GM19240 (cell line): ENCODE measurements around the gene PRPS1.
"Not testable (repeated sequence)": the region's sequence is repeated elsewhere in the genome, so short reads cannot be mapped to it uniquely, and the experiment has no call there.

Source experiments
- DNase-seq: peaks from one replicate; pipeline ENCODE4 v3.0.0; 2011; ENCODE audit warnings: low spot score; ENCODE audit not compliant: insufficient read length

Gene PRPS1

DNA sequence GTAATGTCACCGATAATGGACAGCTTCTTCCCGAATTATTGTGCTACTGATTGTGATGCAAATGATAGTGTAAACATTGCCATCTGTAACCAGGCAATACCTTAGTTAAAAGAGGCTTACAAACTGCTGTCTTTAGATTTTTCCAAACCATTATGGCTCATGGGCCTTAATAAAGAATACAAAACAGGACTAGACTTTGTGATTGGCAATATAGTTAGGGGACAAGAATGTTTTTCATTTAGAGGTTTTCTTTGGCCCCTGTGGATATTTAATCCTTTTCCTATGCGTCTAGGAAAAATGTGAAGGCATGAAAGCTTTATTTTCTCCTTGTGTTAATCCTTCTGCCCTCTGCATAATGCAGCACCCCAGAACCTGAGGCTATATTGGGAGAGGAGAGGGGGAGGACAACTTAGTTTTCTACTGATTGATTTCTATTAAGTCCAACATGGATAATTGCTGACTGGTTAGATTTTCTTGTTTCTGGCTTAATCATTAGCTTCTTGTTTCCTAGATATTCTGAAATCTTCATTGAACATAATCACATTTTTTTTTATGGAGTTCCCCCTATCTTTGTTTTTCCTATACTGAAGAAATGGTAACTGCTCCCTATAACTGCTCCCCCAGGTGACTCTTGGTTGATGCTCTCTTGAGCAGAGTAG lies 1.9 kb downstream of the PRPS1 start:
- no peak for DNase-seq

DNA sequence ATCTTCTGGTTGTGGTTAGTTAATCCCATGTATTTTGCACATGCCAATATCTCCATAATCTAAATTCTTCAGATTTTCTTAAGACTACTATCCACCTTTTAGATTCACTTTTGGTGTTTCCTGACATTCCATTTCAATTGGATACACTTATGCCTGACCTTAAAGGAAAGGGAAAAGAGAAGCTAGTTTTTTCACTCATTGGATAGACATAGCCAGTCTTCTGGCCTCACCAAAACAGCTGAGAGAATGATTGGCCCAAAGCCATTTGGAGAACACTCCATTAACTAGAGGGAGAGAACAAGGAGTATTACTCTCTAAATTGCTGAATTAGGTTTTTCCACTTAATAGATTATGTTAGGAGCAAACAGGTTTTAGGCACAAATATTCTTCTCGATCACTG lies 4.0 kb downstream of the PRPS1 start:
- no peak for DNase-seq

DNA sequence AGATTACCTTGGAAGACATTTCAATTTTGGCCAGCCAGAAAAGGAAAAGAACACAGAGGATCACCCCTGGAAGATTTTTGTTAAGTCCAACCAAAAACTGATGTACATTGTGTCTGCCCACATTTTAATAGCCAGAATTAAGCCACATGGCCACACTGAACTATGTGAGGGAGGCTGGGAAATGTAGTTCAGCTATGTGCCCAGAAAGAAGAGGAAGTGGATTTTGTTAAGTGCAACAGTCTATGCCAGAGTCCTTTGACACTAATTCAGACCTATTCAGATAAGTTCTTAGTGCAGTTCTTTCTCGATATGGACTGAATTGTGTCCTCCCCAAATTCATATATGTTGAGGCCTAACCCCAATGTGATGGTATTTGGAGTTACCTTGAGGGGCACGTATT lies 18.4 kb downstream of the PRPS1 start:
- no peak for DNase-seq

DNA sequence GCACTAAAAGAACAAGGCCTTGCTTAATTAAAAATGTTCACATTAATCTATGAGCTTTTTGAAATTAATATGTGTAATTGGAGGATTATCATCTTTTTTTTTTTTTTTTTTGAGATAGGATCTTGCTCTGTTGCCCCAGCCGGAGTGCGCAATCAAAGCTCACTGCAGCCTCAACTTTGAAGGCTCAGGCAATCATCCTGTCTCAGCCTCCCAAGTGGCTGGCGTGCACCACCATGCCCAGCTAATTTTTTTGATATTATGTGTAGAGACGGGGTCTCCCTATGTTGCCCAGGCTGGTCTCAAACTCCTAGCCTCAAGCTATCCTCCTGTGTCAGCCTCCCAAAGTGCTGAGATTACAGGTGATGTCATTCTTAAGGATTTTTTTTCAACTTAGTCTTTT lies 20.0 kb downstream of the PRPS1 start:
- DNase-seq, result no peak

DNA sequence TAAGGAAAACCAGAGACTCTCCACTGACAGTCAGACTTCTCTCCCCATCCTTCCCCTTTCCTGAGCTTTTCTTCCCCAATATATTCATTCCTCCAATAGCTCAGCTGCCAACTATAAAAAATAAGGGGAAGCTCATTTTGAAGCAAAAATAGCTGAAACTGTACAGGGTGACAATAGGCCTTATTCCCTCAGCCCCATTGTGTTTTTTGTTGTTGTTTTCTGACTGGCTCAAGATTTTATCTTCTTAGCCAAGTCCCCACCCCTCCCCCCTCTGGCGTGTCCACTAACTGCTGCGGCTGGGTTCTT lies 26.2 kb downstream of the PRPS1 start:
- DNase-seq, result no peak

DNA sequence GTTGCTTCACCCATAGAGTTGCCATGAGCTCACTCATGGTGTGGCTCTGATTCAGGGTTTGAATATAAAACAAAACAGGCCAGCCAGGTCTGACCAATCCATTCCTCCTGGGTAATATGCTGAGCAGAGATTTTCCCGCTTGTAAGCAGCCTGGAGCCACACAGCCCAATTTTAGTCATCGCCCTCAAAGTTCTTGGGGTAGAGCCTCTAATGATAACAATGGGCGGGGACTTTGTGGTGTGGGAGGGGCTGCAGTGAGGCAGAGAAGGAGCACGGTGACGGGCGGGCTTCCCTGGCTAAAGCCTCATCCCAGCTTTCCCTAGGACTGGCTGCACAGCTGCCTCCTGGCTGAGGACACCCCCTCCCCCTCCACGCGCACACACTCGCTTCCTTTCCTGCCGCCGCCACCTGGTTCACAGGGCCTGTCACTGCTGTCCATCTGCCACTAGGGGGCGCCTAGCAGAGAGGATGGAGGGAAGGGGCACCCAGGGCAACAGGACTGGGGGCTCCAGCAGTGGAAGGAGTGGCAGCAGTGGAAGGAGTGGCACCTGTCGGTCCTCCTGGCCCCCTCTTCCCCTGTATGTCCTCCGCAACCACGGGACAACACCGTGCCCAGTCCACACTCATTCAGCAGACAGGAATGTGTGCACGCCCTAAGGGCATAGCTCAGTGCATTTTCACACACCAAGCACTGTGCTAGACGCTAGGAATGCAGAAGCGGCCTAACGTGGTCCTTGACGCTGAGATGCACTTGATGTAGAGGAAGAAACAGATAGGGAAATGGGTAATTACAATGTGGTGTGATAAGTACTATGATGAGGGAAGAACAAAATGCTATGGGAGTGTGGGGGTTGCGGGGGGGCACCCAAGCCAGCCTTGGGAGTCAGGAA lies 26.8 kb downstream of the PRPS1 start:
- DNase-seq, result no peak

DNA sequence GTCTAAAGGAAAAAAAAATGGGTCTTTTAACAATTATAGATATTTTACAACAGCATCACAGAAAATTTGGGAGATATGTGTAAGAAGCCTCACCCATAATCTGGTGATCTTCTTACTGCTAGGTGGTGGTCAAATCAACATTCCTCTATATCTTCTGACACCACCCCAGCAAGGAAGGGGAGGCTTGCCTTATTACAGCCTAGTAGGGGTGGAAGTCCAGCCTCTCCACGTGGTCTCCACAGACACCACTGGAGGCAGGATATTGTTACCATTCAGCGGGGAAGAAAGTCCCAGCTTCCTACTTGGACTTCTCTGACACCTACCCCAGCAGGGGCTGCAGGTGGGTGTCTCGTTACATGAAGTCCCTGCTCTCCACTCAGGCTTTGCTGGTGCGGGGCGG lies 28.7 kb downstream of the PRPS1 start:
- DNase-seq, result no peak

DNA sequence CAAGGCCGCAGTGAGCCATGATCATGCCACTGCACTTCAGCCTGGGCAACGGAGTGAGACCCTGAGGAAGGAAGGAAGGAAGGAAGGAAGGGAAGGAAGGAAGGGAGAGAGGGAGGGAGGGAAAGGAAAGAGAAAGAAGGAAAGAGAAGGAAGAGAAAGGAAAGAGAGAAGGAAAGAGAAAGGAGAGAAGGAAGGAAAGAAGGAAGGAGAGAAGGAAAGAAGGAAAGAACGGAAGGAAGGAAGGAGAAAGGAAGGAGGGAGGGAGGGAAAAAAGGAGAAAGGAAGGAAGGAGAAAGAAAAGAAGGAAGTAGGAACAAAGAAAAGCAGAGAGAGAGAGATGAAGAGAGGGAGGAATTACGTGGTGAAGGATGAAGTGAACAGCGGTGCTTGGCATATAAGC lies 30.4 kb downstream of the PRPS1 start:
- no peak for DNase-seq

DNA sequence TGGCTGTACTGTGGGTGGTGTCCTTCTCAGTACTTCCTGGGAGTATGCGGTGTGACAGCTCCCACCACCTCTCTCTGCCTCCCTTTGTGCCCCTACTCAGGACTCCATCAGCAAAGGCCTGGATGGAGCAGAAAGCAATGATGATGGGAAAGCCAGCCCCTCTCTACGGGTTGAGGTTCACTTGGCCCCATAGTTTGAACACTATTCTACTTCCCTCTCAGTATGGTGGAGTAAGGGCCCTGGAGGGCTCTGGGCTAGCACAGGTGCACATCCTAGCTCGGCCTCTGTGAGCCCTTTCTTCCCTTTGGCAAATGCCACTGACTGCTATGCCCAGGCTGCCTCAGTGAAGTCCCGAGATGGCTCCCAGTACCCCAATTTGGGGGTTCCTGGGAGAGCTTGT lies 31.0 kb downstream of the PRPS1 start:
- DNase-seq, result no peak

DNA sequence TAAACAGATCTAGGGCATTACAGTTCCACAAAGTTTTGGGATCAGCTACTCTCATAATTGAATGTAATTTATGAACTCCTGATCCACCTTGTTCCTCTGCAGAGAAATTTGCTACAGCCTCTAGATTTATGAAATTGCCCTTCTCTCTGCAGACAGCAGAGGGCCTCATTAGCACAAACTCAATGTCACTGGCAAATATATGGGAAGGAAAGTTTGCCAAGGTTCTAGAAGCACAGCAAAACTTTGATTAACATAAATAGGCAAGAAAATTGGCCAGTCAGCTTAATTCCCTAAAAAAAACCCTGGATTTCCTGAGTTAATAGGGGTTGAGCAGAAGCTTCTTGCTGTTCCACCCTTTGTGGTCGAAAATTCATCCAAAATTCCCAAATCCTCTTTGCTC lies 31.5 kb downstream of the PRPS1 start:
- no peak for DNase-seq

DNA sequence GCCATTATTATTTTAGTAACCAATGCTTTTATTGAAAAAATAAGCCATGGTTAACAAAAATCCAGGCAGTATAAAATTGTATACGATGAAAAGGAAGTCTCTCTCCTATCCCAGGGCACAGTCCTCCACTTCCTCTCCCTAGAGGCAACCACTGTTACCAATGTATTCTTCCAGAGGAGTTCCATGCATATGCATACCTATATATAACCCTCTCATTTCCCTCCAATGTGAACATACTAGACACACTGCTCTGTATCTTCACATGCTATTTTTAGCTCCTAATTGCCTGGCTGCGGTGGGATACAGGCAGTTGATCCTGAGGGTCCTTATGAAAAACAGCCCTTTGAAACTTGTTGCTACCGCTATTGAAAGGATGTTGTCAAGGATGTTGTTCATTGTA lies 33.8 kb downstream of the PRPS1 start:
- DNase-seq, result no peak

DNA sequence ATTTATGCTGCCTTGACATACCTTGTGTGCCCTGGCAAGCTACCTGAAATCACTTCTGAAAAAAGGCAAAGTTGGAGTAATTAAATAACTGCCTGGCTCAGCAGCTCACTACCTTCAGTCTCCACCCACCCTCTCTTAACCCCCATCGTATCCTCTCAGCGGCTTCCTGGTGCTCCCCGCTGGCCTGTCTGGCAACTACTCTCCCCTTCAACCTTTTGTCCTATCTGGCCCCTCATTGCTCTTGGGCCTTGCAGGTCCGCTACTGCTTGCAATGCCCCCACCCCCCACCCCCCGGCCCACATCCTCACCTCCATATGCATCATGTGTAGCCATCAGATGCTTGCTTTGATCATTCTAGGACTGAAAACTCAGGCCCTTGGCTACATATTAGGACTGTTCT lies 34.5 kb downstream of the PRPS1 start:
- DNase-seq, result no peak

DNA sequence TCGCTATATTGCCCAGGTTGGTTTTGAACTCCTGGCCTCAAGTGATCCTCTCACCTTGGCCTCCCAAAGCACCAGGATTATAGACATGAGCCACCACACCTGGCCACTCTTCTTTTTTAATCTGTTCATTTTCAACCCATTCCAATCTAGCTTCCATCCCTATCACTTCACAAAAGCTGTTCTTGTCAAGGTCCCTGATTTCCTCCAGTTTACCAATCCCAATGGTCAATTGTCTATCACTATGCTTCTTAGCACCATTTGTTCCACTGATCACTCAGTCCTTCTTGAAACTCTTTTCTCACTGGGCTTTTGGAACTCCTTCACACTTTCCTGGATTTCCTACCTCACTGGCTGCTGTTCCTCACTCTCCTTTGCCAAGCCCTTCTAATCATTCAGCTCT lies 38.6 kb downstream of the PRPS1 start:
- DNase-seq, result no peak

DNA sequence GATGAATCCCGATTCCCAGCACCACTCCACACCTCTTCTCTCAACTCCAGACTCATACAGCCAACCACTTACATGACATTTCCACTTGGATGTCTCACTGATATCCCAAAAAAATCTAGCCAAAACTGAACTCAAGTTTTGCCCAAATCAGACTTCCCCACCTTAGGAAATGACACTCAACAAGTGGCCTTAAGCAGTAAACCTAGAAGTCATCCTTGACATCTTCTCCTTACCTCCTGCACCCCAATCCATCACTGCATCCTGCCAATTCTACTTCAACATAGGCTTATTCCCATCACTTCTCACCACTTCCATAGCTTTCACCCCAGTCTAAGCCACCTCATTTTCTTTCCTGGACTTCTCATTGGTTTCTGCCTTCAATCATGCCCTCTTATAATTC lies 39.1 kb downstream of the PRPS1 start:
- no peak for DNase-seq

DNA sequence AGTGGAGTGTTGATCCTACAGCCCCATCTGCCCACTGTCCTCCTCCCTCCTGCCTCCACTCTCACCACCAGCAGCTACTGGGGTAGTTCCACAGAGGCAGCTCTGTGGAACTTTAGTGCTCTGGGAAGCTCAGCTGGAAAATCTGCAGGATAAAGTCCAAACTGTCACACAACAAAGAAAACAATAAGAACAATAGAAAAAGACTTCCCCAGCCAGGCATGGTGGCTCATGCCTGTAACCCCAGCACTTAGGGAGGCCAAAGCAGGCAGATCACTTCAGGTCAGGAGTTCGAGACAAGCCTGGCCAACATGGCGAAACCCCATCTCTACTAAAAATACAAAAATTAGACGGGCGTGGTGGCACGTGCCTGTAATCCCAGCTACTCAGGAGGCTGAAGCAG lies 40.4 kb downstream of the PRPS1 start:
- DNase-seq, result not testable (repeated sequence)

DNA sequence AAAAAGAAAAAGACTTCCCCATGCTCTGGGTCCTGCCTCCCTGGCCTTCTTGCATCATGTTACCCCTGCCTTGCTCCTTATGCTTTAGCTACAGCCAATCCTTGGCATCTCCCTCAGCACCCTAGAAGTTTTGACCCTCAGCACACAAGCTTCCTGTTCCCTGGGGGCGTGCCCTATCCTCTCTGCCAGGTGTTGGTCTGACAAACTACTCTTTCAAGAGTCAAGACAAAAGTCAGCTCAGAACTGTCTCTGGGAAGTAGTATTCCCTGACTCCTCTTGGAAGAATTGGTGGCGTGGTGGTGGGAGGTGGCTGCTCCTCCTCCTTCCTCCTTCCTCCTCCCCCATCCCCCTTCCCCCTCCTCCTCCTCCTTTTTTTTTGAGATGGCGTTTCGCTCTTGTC lies 41.0 kb downstream of the PRPS1 start:
- no peak for DNase-seq

DNA sequence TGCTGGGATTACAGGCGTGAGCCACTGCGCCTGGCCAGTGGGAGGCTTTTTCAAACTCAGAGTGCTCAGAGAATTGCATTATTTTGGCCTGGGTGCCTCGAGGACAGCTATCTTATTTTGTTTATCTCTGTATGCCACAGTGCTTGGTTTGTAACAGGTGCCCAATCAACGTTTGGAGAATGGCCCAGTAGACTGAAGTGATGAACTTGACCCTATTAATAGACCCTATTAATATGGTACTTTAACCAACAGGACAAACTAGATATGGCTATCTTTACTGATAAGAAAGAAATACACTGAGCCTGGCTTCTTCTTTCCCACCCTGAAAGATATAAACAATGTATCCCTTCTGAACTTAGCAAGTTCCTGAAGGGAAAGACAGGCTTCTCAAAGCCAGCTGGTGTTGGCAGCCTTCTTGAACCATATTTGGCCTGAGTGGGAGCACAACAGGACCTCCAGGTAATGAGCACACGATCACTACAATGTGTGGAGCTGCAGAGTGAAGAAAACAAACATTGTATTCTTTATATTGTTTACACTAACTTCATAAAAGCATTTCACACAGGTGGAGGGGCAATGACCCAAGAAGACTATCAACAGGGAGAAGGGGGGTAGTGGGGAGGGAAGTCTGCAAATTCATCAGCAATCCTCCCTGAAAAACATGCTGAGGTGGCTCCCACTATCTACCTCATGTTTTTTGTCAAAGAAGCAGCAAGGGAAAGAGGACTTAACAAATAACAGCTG lies 41.7 kb downstream of the PRPS1 start:
- no peak for DNase-seq

DNA sequence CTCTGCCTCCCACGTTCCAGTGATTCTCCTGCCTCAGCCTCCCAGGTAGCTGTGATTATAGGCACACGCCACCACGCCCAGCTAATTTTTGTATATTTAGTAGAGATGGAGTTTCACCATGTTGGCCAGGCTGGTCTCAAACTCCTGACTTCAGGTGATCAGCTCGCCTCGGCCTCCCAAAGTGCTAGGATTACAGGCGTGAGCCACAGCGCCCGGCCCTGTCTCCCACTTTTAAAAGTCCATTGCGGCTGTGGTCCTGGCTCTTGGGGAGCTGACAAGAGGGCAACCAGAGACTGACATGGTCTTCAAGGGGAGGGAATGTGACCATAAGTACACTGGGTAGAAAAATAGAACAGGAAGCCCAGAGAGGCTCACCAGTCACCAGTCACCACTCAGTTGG lies 42.9 kb downstream of the PRPS1 start:
- not testable (repeated sequence) for DNase-seq

DNA sequence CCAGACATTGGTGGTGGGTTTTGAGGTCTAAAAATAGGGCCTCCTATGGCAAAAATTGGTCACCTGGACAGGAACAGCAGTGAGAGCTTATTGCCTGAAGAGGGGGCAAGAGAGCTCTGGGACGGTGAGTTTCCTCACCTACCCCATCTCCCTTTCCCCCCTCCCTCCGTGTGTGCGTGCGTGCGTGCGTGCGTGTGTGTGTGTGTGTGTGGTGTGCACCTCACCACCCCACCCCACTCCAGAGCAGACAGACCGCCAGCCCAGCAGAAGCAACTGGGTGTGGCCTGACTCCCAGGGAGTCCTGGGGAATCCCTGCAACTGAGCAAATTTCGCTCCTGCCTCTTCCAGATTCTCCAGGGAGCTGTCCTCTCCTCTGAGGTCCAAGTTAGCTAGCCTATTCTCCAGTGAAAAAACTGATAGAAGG lies 44.7 kb downstream of the PRPS1 start:
- DNase-seq, result no peak

DNA sequence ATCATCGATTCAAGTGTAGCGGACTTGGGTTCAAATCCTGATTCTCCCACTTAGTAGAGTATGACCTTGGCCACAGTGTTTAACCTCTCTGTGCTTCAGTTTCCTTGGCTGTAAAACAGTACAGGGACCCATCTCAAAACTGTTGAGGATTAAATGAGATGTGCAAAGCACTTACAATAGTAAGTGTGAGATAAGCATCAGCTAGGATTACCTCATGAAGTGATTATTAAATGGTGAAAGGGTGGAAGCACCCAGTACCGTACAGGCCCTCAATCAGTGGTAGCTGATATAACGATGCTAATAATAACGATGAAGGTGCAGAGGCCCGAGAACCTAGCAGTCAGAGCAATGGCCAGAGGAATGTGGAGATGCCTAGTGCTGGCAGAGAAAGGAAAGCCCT lies 45.1 kb downstream of the PRPS1 start:
- DNase-seq, result no peak

DNA sequence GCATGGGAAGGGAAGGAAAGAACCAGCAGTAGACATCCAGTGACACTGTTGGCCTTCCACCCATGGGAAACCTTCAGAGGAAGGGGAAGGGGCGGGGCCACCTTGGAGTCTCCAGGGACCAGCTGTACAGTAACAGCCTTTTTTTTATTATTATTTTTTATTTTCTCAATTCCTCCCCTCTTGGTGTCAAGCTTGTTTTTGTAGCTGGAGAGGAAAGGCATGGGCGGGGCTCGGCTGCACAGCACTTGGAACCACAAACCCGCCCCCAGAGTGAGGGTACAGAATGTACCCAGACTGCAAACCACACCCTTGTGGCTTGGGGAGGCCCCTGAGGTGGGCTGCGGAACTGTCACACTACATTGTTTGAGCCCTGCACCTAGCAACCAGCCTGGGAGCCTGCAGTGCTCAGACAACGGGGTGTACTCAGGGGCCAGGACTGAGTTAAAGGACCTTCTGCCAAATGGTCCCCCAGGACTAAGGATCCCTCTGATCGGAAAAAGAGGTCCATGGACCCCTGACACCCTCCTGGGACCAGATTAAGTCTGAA lies 45.7 kb downstream of the PRPS1 start:
- DNase-seq, result peak; percentile 23
